GM12801 (cell line): Measurements from ENCODE around the gene ZNF624.

ENCODE experiments used
- TF ChIP-seq, protein P1 (sequence below): IDR thresholded peaks from one replicate; pipeline ENCODE4 v1.5.1; 2011; ENCODE audit warnings: control low read depth; ENCODE audit not compliant: insufficient read length; ENCODE audit errors: extremely low read depth

Gene ZNF624

DNA sequence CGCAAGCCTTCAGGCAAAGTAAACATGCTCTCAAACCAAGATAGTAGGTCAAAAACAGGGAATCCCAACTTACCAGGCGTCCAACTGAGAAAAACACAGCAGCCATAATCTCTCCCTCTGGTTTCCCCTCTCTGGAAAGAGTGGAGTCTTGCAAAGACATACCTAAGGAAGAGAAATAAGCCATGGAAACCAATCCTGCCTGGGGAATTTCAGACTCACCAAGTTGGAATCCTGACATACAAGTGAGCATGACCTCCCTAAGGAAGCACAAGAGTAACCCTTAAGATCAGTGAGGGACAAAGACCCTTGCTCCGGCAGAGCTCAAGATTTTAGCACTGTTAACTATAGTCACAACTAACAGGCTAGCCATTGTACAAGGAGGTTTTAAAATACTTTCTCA is 4.1 kb downstream of the ZNF624 start:
- TF ChIP-seq, protein P1, sequence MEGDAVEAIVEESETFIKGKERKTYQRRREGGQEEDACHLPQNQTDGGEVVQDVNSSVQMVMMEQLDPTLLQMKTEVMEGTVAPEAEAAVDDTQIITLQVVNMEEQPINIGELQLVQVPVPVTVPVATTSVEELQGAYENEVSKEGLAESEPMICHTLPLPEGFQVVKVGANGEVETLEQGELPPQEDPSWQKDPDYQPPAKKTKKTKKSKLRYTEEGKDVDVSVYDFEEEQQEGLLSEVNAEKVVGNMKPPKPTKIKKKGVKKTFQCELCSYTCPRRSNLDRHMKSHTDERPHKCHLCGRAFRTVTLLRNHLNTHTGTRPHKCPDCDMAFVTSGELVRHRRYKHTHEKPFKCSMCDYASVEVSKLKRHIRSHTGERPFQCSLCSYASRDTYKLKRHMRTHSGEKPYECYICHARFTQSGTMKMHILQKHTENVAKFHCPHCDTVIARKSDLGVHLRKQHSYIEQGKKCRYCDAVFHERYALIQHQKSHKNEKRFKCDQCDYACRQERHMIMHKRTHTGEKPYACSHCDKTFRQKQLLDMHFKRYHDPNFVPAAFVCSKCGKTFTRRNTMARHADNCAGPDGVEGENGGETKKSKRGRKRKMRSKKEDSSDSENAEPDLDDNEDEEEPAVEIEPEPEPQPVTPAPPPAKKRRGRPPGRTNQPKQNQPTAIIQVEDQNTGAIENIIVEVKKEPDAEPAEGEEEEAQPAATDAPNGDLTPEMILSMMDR = no peak

DNA sequence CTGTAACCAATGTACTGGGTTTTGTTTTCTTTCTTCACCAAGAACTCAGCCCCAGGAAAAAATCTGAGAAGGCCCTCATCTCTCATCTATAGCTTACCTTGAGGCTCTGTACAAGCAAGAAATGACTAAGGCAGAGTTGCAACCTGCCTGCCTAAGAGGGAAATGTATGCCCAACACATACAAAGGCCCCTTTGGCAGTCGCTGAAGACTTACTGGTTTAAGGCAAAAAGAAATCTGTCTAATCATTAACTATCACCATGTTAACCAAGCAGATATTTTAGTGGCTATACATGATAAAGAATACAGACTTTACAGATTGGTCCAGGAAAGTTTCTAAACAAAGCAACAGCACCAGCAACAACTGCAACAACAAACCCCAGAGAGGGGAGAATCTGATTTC is 14.2 kb downstream of the ZNF624 start:
- TF ChIP-seq, protein P1 = no peak

DNA sequence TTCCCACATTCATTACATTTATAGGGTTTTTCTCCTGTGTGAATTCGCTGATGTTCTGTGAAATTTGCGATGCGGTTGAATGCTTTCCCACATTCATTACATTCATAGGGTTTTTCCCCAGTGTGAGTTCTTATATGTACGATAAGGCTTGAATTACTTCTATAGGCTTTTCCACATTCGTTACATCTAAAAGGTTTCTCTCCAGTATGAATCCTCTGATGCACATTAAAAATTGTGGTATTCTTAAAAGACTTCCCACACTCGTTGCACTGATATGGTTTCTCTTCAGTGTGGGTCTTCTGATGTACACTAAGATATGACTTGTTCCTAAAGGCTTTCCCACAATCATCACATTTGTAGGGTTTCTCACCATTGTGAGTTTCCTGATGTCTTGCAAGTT is 30.4 kb downstream of the ZNF624 start:
- TF ChIP-seq, protein P1 = no peak

DNA sequence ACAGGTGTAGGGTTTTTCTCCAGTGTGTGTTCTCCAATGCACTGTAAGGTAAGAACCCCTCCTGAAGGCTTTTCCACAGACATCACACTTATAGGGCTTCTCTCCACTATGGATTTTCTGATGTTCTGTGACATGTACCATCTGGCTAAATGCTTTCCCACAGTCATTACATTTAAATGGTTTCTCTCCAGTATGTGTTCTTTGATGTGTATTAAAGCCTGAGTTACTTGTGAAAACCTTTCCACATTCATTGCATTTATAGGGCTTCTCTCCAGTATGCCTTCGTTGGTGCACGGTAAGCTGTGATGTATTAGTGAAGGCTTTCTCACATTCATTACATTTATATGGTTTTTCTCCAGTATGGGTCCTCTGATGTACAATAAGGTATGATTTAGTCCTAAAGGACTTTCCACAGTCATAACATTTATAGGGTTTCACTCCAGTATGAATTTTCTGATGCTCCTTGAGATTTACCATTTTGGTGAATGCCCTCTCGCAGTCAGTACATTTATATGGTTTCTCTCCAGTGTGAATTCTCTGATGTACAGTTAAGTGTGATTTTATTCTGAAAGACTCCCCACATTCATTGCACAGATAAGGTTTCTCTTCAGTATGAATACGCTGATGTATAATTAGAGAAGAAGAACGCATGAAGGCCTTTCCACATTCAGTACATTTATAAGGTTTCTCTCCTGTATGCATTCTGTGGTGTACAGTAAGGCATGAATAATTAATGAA is 30.9 kb downstream of the ZNF624 start:
- TF ChIP-seq, protein P1 = no peak

DNA sequence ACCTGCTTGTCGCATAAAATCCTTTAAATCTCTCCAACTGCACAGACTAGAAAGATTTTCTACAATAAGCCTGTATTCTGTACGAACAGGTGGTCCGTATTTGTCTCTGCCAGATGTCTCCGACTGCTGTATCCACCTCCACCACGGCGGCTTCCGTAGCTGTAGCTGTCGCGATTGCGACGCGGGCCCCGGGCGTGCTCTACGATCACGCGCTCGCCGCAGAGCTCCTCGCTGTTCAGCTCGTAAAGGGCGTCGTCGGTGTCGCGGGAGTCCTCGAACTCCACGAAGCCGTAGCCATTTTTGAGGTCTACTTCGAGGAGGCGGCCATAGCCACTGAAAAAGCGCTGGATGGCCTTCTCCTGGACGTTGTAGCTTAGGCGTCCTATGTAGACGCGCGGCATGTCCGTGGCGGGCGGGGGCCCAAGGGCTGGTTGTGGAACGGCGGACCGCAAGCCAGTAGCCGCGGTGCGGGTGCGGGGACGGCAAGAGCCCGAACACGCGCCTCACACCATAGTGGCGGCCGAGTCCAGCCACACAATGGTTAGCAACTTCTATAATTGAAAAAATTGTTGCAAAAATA is 36.1 kb downstream of the ZNF624 start:
- TF ChIP-seq, protein P1 = no peak

DNA sequence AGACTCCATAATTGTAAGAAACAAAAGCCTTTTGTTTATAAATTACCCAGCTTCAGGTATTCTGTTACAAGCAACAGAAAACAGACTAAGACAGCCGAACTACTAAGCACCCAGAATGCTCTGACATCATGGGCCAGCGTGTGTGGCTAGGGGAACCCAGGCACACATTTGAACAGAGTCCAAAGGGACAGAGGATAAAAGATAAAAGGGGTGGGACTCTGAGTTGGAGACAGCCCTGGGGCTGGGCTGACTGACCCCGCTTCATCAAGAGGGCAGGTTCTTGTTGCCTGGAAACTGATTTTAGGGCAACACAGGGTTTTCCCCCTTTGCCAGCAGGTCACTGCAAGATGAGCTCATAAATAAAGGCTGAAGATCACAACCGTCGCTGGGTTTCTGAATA is 54.1 kb downstream of the ZNF624 start:
- TF ChIP-seq, protein P1 = no peak

DNA sequence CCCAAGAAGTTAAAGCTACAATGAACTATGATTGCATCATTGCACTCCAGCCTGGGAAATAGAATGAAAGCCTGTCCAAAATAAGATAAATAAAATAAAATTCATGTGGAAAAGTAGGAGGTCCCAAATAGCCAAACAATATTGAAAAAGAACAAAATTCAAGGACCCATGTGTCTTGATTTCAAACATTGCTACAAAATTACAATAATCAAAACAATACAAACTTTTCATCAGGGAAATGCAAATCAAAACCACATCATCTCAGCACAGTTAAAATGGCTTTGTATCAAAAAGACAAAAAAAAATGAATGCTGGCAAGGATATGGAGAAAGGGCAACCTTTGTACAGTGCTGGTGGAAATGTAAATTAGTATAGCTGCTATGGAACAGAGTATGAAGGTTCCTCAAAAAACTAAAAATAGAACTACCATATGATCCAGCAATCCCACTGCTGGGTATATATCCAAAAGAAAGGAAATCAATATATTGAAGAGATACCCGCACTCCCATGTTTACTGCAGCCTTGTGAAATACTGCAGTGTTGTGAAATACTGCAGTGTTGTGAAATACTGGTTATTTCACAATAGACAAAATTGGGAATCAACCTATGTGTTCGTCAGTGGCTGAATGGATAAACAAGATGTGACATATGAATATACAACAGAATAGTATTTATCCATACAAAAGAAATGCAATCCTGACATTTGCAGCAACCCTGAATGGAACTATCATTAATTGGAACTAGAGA is 60.1 kb downstream of the ZNF624 start:
- TF ChIP-seq, protein P1 = no peak
